Measurements from ENCODE around the gene FGF23. TPM values are rescaled to one million over a fixed set of nuclear protein-coding genes. Genes with fewer than 3 reads are reported as not detected.

FGF23 gene
- not detected for total RNA-seq

- no peaks in the 10 kb centered on the region for H3K4me1 ChIP-seq
- DNase-seq (ENCODE audit: extremely low spot score in 2 of 2) = no peak
- intact Hi-C loops (cut with DNase I) = no loop called here
- H3K27ac ChIP-seq = no peak within 1 kb of the TSS
- H3K36me3 ChIP-seq = no peaks in the 10 kb centered on the region
- TF ChIP-seq POLR2A (IDR thresholded peaks at IDR 0.05) = no peak
- no peak for TF ChIP-seq POLR2AphosphoS5 (IDR thresholded peaks at IDR 0.05; ENCODE audit: insufficient read depth in 1 of 2, low read depth in 1 of 2)
- no peaks in the 10 kb centered on the region for H3K27me3 ChIP-seq
- no peak within 1 kb of the TSS for H3K4me3 ChIP-seq
- no peaks in the 10 kb centered on the region for H3K9me3 ChIP-seq
Measured at GRCh38 chr12:4379405-4379804, at the start of gene FGF23. FGF23 (minus strand) TSS chr12:4379712; CDS start chr12:4379582, 130 bp downstream.

- TF ChIP-seq POLR2AphosphoS5 (IDR thresholded peaks at IDR 0.05; ENCODE audit: insufficient read depth in 1 of 2, low read depth in 1 of 2) (no peak), POLR2A (IDR thresholded peaks at IDR 0.05) (no peak)
- TF ChIP-seq, protein P1, sequence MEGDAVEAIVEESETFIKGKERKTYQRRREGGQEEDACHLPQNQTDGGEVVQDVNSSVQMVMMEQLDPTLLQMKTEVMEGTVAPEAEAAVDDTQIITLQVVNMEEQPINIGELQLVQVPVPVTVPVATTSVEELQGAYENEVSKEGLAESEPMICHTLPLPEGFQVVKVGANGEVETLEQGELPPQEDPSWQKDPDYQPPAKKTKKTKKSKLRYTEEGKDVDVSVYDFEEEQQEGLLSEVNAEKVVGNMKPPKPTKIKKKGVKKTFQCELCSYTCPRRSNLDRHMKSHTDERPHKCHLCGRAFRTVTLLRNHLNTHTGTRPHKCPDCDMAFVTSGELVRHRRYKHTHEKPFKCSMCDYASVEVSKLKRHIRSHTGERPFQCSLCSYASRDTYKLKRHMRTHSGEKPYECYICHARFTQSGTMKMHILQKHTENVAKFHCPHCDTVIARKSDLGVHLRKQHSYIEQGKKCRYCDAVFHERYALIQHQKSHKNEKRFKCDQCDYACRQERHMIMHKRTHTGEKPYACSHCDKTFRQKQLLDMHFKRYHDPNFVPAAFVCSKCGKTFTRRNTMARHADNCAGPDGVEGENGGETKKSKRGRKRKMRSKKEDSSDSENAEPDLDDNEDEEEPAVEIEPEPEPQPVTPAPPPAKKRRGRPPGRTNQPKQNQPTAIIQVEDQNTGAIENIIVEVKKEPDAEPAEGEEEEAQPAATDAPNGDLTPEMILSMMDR (IDR thresholded peaks at IDR 0.05) = no peak
- Histone ChIP-seq H3K27ac (no peak overlapping the region), H3K9me3 (no peaks in the 10 kb centered on the region), H3K4me1 (no peaks in the 10 kb centered on the region), H3K4me3 (no peak overlapping the region), H3K27me3 (no peaks in the 10 kb centered on the region), H3K36me3 (no peaks in the 10 kb centered on the region)
- intact Hi-C loops (cut with DNase I) = no loop called here
- DNase-seq (ENCODE audit: extremely low spot score in 2 of 2) = no peak
Measured at GRCh38 chr12:4424422-4424821, 44.9 kb upstream of the FGF23 start.

- Histone ChIP-seq H3K9me3 (no peaks in the 10 kb centered on the region), H3K36me3 (no peaks in the 10 kb centered on the region), H3K27ac (no peak overlapping the region), H3K4me3 (no peak overlapping the region), H3K4me1 (no peaks in the 10 kb centered on the region), H3K27me3 (no peaks in the 10 kb centered on the region)
- TF ChIP-seq, protein P1 (IDR thresholded peaks at IDR 0.05) = no peak
- no peak for TF ChIP-seq POLR2A (IDR thresholded peaks at IDR 0.05)
- TF ChIP-seq POLR2AphosphoS5 (IDR thresholded peaks at IDR 0.05; ENCODE audit: insufficient read depth in 1 of 2, low read depth in 1 of 2) = no peak
- intact Hi-C loops (cut with DNase I) = no loop called here
- DNase-seq (ENCODE audit: extremely low spot score in 2 of 2) = no peak
Measured at GRCh38 chr12:4423528-4424195, 44.1 kb upstream of the FGF23 start.

DNA sequence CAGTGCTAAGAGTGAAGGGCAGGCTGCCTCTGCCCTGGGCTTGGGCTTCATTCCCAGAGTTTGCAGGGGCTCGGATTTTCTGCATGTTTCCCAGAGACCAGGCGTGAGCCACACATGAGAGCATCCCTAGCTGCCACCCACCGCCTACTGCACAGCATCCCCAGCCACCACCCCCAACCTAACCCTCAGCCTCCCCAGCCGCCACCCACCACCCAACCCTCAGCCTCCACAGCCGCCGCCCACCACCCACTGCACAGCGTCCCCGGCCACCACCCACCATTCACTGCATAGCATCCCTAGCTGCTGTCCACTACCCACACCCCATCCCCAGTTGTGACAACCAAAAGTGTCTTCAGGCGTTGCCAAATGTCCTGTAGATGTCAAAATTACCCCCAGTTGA, 43.5 kb upstream of the FGF23 start:
- TF ChIP-seq POLR2AphosphoS5 (IDR thresholded peaks at IDR 0.05; ENCODE audit: insufficient read depth in 1 of 2, low read depth in 1 of 2) (no peak), POLR2A (IDR thresholded peaks at IDR 0.05) (no peak)
- TF ChIP-seq, protein P1 (IDR thresholded peaks at IDR 0.05) = no peak
- Histone ChIP-seq H3K4me1 (no peaks in the 10 kb centered on the region), H3K36me3 (no peaks in the 10 kb centered on the region), H3K4me3 (no peak overlapping the region), H3K27me3 (no peaks in the 10 kb centered on the region), H3K9me3 (no peaks in the 10 kb centered on the region), H3K27ac (no peak overlapping the region)
- intact Hi-C loops (cut with DNase I) = no loop called here
- DNase-seq (ENCODE audit: extremely low spot score in 2 of 2) = peak in 1 of 2 donors; percentile 58

- DNase-seq (ENCODE audit: extremely low spot score in 2 of 2) = peak in 1 of 2 donors; percentile 40
- intact Hi-C loops (cut with DNase I) = no loop called here
- H3K27me3 ChIP-seq = no peaks in the 10 kb centered on the region
- no peak overlapping the region for H3K27ac ChIP-seq
- no peak overlapping the region for H3K4me3 ChIP-seq
- H3K36me3 ChIP-seq = no peaks in the 10 kb centered on the region
- no peaks in the 10 kb centered on the region for H3K4me1 ChIP-seq
- H3K9me3 ChIP-seq = no peaks in the 10 kb centered on the region
- no peak for TF ChIP-seq POLR2AphosphoS5 (IDR thresholded peaks at IDR 0.05; ENCODE audit: insufficient read depth in 1 of 2, low read depth in 1 of 2)
- TF ChIP-seq, protein P1 (IDR thresholded peaks at IDR 0.05) = peak; percentile 22 to 37 (median 35)
Measured at GRCh38 chr12:4421590-4422031, 42.1 kb upstream of the FGF23 start.

Data from vagina (tissue), 2 donors.